Bronchial epithelial cell (primary cell): ENCODE data around the gene GLB1L3. TPM values are rescaled to one million over a fixed set of nuclear protein-coding genes. Genes with fewer than 3 reads are reported as not detected.

Experiments used
- DNase-seq: peaks from one replicate; pipeline ENCODE4 v3.0.0-alpha.2; 2010; ENCODE audit warnings: low read depth
- FAIRE-seq: peaks from 2 replicates; lab custom pipeline; 2011; peaks lifted over from hg19 to GRCh38; lab: Jason Lieb, UNC
- H3K27me3 ChIP-seq: 2 replicates; pipeline ENCODE4 v1.5.1; 2011; ENCODE audit warnings: low read length; ENCODE audit not compliant: control insufficient read depth, insufficient read depth
- H3K36me3 ChIP-seq: 2 replicates; pipeline ENCODE4 v1.5.1; 2011; ENCODE audit warnings: low read length; ENCODE audit not compliant: control insufficient read depth, insufficient read depth
- H3K4me3 ChIP-seq: 2 replicates; pipeline ENCODE4 v1.5.1; 2011; ENCODE audit warnings: mild to moderate bottlenecking, low read depth, low read length, control low read depth
- CTCF ChIP-seq: IDR thresholded peaks from 2 replicates; pipeline ENCODE4 v1.5.1; 2011; ENCODE audit warnings: mild to moderate bottlenecking, moderate library complexity, low read length, control low read depth, inconsistent platforms; ENCODE audit not compliant: insufficient read depth, severe bottlenecking
- total RNA-seq: library from RNA; depleted of rRNA; stranded (reverse); fragments of >200 nt; gene quantifications from 2 replicates; pipeline ENCODE4 v1.2.1, GENCODE V29; 2014

The GLB1L3 gene
- total RNA-seq, 1 donor from 2014 or later: 2.1 TPM

- DNase-seq: no peak
- Histone ChIP-seq H3K36me3 (no peaks in the 10 kb centered on the region), H3K27me3 (no peaks in the 10 kb centered on the region), H3K4me3 (no peak overlapping the region)
- no peak for FAIRE-seq
- no peak for TF ChIP-seq CTCF
Observed at GRCh38 chr11:134356656-134357544, 80.7 kb downstream of the GLB1L3 start.

GRCh38 chr11:134357545-134357839 is 81.3 kb downstream of the GLB1L3 start:
- no peak for FAIRE-seq
- TF ChIP-seq CTCF: no peak
- Histone ChIP-seq H3K36me3 (no peaks in the 10 kb centered on the region), H3K4me3 (no peak overlapping the region), H3K27me3 (no peaks in the 10 kb centered on the region)
- no peak for DNase-seq

- Histone ChIP-seq H3K4me3 (no peak overlapping the region), H3K36me3 (no peaks in the 10 kb centered on the region), H3K27me3 (no peaks in the 10 kb centered on the region)
- FAIRE-seq (no peak), DNase-seq (no peak)
- no peak for TF ChIP-seq CTCF
Observed at GRCh38 chr11:134358165-134358855, 82.1 kb downstream of the GLB1L3 start.

GRCh38 chr11:134358856-134359490 is 82.8 kb downstream of the GLB1L3 start:
- Histone ChIP-seq H3K4me3 (no peak overlapping the region), H3K36me3 (no peaks in the 10 kb centered on the region), H3K27me3 (no peaks in the 10 kb centered on the region)
- DNase-seq (no peak), FAIRE-seq (no peak)
- TF ChIP-seq CTCF: no peak

- no peak overlapping the region for H3K4me3 ChIP-seq
- DNase-seq: no peak
- FAIRE-seq: no peak
- TF ChIP-seq CTCF: no peak
- H3K36me3 ChIP-seq: no peaks in the 10 kb centered on the region
- no peaks in the 10 kb centered on the region for H3K27me3 ChIP-seq
Observed at GRCh38 chr11:134359646-134360045, 83.5 kb downstream of the GLB1L3 start.
